ENCODE measurements around the gene EML1. TPM values are rescaled to one million over a fixed set of nuclear protein-coding genes. Genes with fewer than 3 reads are reported as not detected.

The EML1 gene
- total RNA-seq, 2 donors from 2014 or later: 28.3 to 30.2 TPM

DNA sequence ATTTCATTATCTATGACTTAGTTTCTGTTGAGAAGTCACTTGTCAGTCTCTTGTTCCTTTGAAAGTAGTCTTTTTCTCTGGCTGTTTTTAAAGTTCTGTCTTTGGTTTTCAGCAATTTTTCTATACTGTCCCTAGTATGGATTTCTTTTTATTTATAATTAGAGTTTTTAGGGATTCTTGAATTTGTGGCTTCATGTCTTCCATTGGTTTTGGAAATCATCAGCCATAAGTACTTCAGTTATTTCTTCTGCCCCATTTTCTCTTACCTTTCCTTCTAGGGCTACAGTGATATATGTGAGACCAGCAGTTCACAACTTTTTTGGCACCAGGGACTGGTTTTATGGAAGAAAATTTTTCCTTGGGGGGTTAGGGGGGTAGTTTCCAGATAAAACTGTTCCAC lies 182.0 kb downstream of the EML1 start:
- Histone ChIP-seq H3K9me3 (peaks cover 0 to 10% of the 10 kb centered on the region in 2 donors), H3K27ac (no peak overlapping the region), H3K4me3 (no peak overlapping the region), H3K4me1 (peaks cover 0 to 13% of the 10 kb centered on the region in 2 donors), H3K27me3 (no peaks in the 10 kb centered on the region), H3K36me3 (no peaks in the 10 kb centered on the region)
- DNase-seq (ENCODE audit: low spot score): no peak
- TF ChIP-seq CTCF (IDR thresholded peaks at IDR 0.05): no peak

GRCh38 chr14:99976021-99976420 lies 182.8 kb downstream of the EML1 start:
- Histone ChIP-seq H3K4me3 (no peak overlapping the region), H3K9me3 (peaks cover 0 to 10% of the 10 kb centered on the region in 2 donors), H3K4me1 (peaks cover 0 to 13% of the 10 kb centered on the region in 2 donors), H3K27ac (no peak overlapping the region), H3K27me3 (no peaks in the 10 kb centered on the region), H3K36me3 (no peaks in the 10 kb centered on the region)
- TF ChIP-seq CTCF (IDR thresholded peaks at IDR 0.05): no peak
- DNase-seq (ENCODE audit: low spot score): no peak

DNA sequence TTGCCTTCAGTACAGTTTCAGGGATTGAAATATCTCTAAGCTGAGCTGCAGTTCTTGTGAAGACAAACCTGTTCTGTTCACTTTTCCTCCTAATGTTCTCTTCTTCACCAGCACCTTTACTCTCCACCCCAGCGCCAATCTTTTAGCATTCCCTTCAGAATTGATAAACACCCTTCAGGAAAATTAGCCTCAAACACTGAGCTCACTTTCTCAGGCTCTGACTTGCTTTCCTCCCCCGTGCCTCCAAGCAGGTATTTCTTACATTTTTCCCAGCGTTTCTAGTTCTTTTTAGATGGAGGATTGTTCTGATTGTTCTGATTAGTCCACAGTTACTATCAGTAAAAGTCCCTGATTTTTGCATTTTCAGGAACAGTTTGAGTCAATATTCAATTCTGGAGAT lies 183.5 kb downstream of the EML1 start:
- no peak for TF ChIP-seq CTCF (IDR thresholded peaks at IDR 0.05)
- Histone ChIP-seq H3K27ac (no peak overlapping the region), H3K4me1 (peaks cover 0 to 13% of the 10 kb centered on the region in 2 donors), H3K9me3 (peaks cover 0 to 10% of the 10 kb centered on the region in 2 donors), H3K4me3 (no peak overlapping the region), H3K36me3 (no peaks in the 10 kb centered on the region), H3K27me3 (no peaks in the 10 kb centered on the region)
- DNase-seq (ENCODE audit: low spot score): no peak

GRCh38 chr14:99980299-99980698 lies 187.1 kb downstream of the EML1 start:
- Histone ChIP-seq H3K4me3 (no peak overlapping the region), H3K36me3 (no peaks in the 10 kb centered on the region), H3K4me1 (peaks cover 0 to 8% of the 10 kb centered on the region in 2 donors), H3K27me3 (no peaks in the 10 kb centered on the region), H3K9me3 (peaks cover 0 to 4% of the 10 kb centered on the region in 2 donors), H3K27ac (no peak overlapping the region)
- no peak for TF ChIP-seq CTCF (IDR thresholded peaks at IDR 0.05)
- no peak for DNase-seq (ENCODE audit: low spot score)

DNA sequence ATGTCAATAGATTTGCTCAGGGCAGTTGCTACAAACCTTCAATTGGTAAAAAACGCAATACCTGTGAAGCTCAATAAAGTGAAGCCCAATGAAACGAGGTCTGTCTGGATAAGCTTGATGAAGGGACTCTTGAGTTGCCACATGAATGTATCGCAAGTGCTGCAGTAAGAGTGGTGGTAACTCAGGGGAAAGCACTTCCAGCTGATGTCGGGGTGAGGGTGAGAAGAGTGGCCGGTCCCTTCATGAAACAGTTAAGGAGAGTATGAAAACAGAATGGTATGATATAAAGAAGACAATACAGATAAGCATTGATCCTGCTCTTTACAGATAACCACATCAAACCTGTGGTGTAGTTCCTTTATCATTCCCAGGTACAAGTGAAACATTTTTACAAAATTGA lies 188.6 kb downstream of the EML1 start:
- TF ChIP-seq CTCF (IDR thresholded peaks at IDR 0.05): no peak
- no peaks in the 10 kb centered on the region for H3K36me3 ChIP-seq
- no peak overlapping the region for H3K27ac ChIP-seq
- DNase-seq (ENCODE audit: low spot score): no peak
- no peak overlapping the region for H3K4me3 ChIP-seq
- H3K4me1 ChIP-seq: peaks cover 0 to 8% of the 10 kb centered on the region in 2 donors
- no peaks in the 10 kb centered on the region for H3K27me3 ChIP-seq
- H3K9me3 ChIP-seq: no peaks in the 10 kb centered on the region

GRCh38 chr14:99982537-99983250 lies 189.5 kb downstream of the EML1 start:
- peak; percentile 73 to 89 for TF ChIP-seq CTCF (IDR thresholded peaks at IDR 0.05)
- no peak for DNase-seq (ENCODE audit: low spot score)

More at GRCh38 chr14:99982537-99983250, 189.5 kb downstream of the EML1 start:
- Histone ChIP-seq H3K4me1 (peaks cover 0 to 8% of the 10 kb centered on the region in 2 donors), H3K27me3 (no peaks in the 10 kb centered on the region), H3K9me3 (no peaks in the 10 kb centered on the region), H3K36me3 (no peaks in the 10 kb centered on the region), H3K4me3 (no peak overlapping the region), H3K27ac (no peak overlapping the region)
